Measurements from ENCODE around the gene RHCG.
A peak's percentile ranks its signal among the peaks of the same experiment; 100 is the strongest.

The RHCG gene

GRCh38 chr15:89496155-89497098 is at the start of gene RHCG:
Gene RHCG (minus strand): TSS chr15:89496583. CDS start chr15:89496544, 39 bp downstream.
- no peak within 1 kb of the TSS for H3K27ac Mint-ChIP-seq
- no peak within 1 kb of the TSS for H3K4me3 Mint-ChIP-seq
- peak; percentile 41 for DNase-seq
- H3K4me1 Mint-ChIP-seq: peaks cover 7% of the 10 kb centered on the region
- H3K36me3 Mint-ChIP-seq: no peaks in the 10 kb centered on the region
- peaks cover 81% of the 10 kb centered on the region for H3K27me3 Mint-ChIP-seq
- CTCF ChIA-PET: interaction anchor here (1.6 kb wide), 1 partner anchor 13 kb away, joined by 8 read pairs; no protein-coding TSS in a partner anchor
- no peaks in the 10 kb centered on the region for H3K9me3 Mint-ChIP-seq

DNA sequence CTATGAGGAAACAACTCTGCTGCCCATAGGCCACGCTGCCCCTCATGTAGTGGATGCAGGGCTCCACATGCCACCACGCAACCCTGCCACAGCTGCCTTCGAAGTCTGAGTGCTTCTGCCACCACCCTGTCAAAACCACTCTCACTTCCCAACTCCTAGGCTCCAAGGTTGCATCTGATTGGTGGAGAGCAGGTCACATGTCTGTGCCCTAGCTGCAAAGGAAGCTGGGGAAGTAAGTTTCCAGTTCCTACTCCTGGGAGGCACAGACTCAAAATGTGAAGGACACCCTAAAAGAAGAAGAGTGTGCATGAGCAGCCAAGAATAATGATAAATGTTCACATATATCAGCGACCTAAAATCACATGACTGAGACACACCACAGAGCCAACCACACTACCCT is 47.0 kb upstream of the RHCG start:
- H3K4me3 Mint-ChIP-seq: no peak overlapping the region

DNA sequence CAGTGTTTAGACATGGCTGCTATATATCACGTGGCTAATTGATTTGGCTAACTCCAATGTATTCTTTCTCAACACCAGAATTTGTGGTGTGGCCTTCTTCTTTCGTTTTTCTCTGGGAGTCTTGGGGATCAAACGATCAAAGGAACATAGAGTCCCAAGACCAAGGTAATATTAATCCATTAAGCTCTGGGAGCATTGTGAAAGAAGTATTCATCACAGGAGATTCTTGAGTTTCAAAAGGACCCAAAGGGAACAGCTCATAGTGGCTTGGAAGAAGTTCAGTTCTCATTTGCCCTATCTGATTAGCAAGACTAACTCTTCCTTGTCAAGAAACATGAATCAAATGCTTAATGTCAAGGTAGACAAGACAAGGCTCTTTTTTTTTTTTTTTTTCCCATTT is 46.0 kb upstream of the RHCG start:
- no peak overlapping the region for H3K4me3 Mint-ChIP-seq
- peaks cover 6% of the 10 kb centered on the region for H3K9me3 Mint-ChIP-seq
- CTCF ChIA-PET: no interaction called here
- peaks cover 44% of the 10 kb centered on the region for H3K27me3 Mint-ChIP-seq
- H3K4me1 Mint-ChIP-seq: no peaks in the 10 kb centered on the region
- no peak overlapping the region for H3K27ac Mint-ChIP-seq
- peaks cover 3% of the 10 kb centered on the region for H3K36me3 Mint-ChIP-seq
- no peak for DNase-seq

More for the DNA sequence above, 47.0 kb upstream of the RHCG start:
- H3K36me3 Mint-ChIP-seq: no peaks in the 10 kb centered on the region
- H3K4me1 Mint-ChIP-seq: no peaks in the 10 kb centered on the region
- no peak overlapping the region for H3K27ac Mint-ChIP-seq
- no peak for DNase-seq
- no peaks in the 10 kb centered on the region for H3K9me3 Mint-ChIP-seq
- H3K27me3 Mint-ChIP-seq: peaks cover 48% of the 10 kb centered on the region
- CTCF ChIA-PET: no interaction called here

GRCh38 chr15:89539027-89539426 is 42.6 kb upstream of the RHCG start:
- H3K4me3 Mint-ChIP-seq: no peak overlapping the region
- H3K27me3 Mint-ChIP-seq: peaks cover 33% of the 10 kb centered on the region
- CTCF ChIA-PET: no interaction called here
- no peak overlapping the region for H3K27ac Mint-ChIP-seq
- peaks cover 6% of the 10 kb centered on the region for H3K9me3 Mint-ChIP-seq
- DNase-seq: no peak
- H3K4me1 Mint-ChIP-seq: no peaks in the 10 kb centered on the region
- H3K36me3 Mint-ChIP-seq: peaks cover 3% of the 10 kb centered on the region

DNA sequence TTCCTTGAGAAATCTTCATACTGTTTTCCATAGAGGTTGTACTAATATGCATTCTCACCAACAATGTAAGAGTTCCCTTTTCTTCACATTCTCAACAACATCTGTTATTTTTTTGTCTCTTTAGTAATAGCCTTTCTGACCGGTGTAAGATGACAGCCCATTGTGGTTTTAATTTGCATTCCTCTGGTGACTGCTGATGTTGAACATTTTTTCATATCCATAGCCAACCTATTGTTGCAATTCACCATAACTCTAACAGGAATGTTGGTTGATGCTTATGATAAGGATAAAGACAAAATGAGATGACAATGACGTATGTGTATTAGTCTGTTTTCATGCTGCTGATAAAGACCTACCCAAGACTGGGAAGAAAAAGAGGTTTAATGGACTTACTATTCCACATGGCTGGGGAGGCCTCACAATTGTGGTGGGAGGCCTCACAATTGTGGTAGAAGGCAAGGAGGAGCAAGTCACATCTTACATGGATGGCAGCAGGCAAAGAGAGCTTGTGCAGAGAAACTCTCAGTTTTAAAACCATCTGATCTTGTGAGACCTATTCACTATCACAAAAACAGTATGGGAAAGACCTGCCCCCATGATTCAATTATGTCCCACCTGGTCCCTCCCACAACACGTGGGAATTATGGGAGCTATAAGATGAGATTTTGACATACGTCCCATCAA is 37.6 kb upstream of the RHCG start:
- no peak for DNase-seq
- Mint-ChIP-seq H3K9me3 (peaks cover 6% of the 10 kb centered on the region), H3K27ac (no peak overlapping the region), H3K4me1 (peaks cover 3% of the 10 kb centered on the region), H3K27me3 (peaks cover 13% of the 10 kb centered on the region), H3K4me3 (no peak overlapping the region), H3K36me3 (peaks cover 3% of the 10 kb centered on the region)
- CTCF ChIA-PET: no interaction called here

- DNase-seq: no peak
- no peak overlapping the region for H3K27ac Mint-ChIP-seq
- CTCF ChIA-PET: no interaction called here
Observed at GRCh38 chr15:89531796-89532537, 35.6 kb upstream of the RHCG start.

GRCh38 chr15:89530976-89531375 is 34.6 kb upstream of the RHCG start:
- H3K27ac Mint-ChIP-seq: no peak overlapping the region
- peaks cover 3% of the 10 kb centered on the region for H3K4me1 Mint-ChIP-seq
- no peaks in the 10 kb centered on the region for H3K36me3 Mint-ChIP-seq
- H3K9me3 Mint-ChIP-seq: no peaks in the 10 kb centered on the region
- H3K4me3 Mint-ChIP-seq: no peak overlapping the region
- peaks cover 23% of the 10 kb centered on the region for H3K27me3 Mint-ChIP-seq
- no peak for DNase-seq
- CTCF ChIA-PET: no interaction called here

More at GRCh38 chr15:89531796-89532537, 35.6 kb upstream of the RHCG start:
- H3K27me3 Mint-ChIP-seq: peaks cover 16% of the 10 kb centered on the region
- peaks cover 3% of the 10 kb centered on the region for H3K4me1 Mint-ChIP-seq
- no peak overlapping the region for H3K4me3 Mint-ChIP-seq
- no peaks in the 10 kb centered on the region for H3K9me3 Mint-ChIP-seq
- H3K36me3 Mint-ChIP-seq: no peaks in the 10 kb centered on the region

DNA sequence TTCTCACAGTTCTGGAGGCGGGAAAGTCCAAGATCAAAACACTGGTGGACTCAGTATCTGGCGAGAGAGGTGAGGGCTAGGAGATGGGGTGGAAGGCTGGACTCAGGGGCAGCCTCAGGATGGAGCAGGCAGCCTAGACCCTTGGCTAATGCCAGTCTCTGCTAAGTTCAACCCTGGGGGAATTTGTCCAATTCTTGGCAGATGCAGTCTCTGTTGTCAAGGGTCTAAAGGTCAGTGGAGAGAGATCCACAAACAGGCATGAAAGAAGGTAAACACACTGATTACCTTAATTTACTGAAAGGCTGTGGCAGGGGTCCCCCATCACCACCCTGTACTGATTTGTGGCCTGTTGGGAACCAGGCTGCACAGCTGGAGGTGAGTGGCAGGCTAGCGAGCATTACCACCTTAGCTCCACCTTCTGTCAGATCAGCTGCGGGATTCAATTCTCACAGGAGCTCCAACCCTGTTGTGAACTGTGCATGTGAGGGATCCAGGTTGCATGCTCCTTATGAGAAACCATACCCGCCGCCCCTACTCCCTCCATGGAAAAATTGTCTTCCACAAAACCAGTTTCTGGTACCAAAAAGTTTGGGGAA is 32.5 kb upstream of the RHCG start:
- Mint-ChIP-seq H3K36me3 (no peaks in the 10 kb centered on the region), H3K9me3 (no peaks in the 10 kb centered on the region), H3K27ac (no peak overlapping the region), H3K4me3 (no peak overlapping the region), H3K4me1 (peaks cover 3% of the 10 kb centered on the region), H3K27me3 (peaks cover 29% of the 10 kb centered on the region)
- CTCF ChIA-PET: no interaction called here
- DNase-seq: no peak

- H3K4me1 Mint-ChIP-seq: no peaks in the 10 kb centered on the region
- H3K36me3 Mint-ChIP-seq: no peaks in the 10 kb centered on the region
- no peak for DNase-seq
- peaks cover 32% of the 10 kb centered on the region for H3K27me3 Mint-ChIP-seq
- no peaks in the 10 kb centered on the region for H3K9me3 Mint-ChIP-seq
- no peak overlapping the region for H3K4me3 Mint-ChIP-seq
- CTCF ChIA-PET: no interaction called here
- no peak overlapping the region for H3K27ac Mint-ChIP-seq
Observed at GRCh38 chr15:89526601-89527441, 30.4 kb upstream of the RHCG start.

- CTCF ChIA-PET: no interaction called here
- no peak for DNase-seq
- H3K9me3 Mint-ChIP-seq: no peaks in the 10 kb centered on the region
- H3K27ac Mint-ChIP-seq: no peak overlapping the region
- peaks cover 33% of the 10 kb centered on the region for H3K27me3 Mint-ChIP-seq
- H3K4me3 Mint-ChIP-seq: no peak overlapping the region
- no peaks in the 10 kb centered on the region for H3K4me1 Mint-ChIP-seq
- H3K36me3 Mint-ChIP-seq: no peaks in the 10 kb centered on the region
Observed at GRCh38 chr15:89526181-89526580, 29.8 kb upstream of the RHCG start.

- H3K4me3 Mint-ChIP-seq: no peak overlapping the region
- no peaks in the 10 kb centered on the region for H3K4me1 Mint-ChIP-seq
- no peak overlapping the region for H3K27ac Mint-ChIP-seq
- no peak for DNase-seq
- CTCF ChIA-PET: no interaction called here
- no peaks in the 10 kb centered on the region for H3K9me3 Mint-ChIP-seq
- no peaks in the 10 kb centered on the region for H3K36me3 Mint-ChIP-seq
- H3K27me3 Mint-ChIP-seq: peaks cover 35% of the 10 kb centered on the region
Observed at GRCh38 chr15:89524184-89524583, 27.8 kb upstream of the RHCG start.

DNA sequence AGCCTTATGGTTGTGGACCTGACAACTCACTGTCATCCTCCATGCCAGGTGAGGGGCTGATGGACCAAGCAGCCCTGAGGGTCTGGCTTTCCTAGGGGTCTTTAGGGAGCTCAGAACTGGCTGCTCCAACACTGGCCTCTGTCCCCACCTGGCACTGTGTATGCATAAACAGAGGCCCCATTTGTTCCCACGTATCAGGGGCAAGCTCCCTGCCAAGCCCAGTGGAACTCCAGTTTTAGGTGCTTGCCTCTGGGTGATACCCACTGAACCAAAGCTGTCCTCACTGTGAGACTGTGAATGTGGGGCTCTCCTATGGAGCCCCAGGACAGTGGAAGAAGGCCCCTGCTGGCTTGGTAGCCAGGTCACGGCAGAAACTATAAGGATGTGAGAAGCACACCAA is 26.7 kb upstream of the RHCG start:
- no peaks in the 10 kb centered on the region for H3K4me1 Mint-ChIP-seq
- CTCF ChIA-PET: no interaction called here
- no peak for DNase-seq

GRCh38 chr15:89521605-89522004 is 25.2 kb upstream of the RHCG start:
- H3K4me1 Mint-ChIP-seq: no peaks in the 10 kb centered on the region
- H3K4me3 Mint-ChIP-seq: no peak overlapping the region
- no peak overlapping the region for H3K27ac Mint-ChIP-seq
- H3K36me3 Mint-ChIP-seq: no peaks in the 10 kb centered on the region
- DNase-seq: no peak
- CTCF ChIA-PET: no interaction called here
- H3K27me3 Mint-ChIP-seq: peaks cover 31% of the 10 kb centered on the region
- H3K9me3 Mint-ChIP-seq: no peaks in the 10 kb centered on the region

More for the DNA sequence above, 26.7 kb upstream of the RHCG start:
- peaks cover 31% of the 10 kb centered on the region for H3K27me3 Mint-ChIP-seq
- H3K4me3 Mint-ChIP-seq: no peak overlapping the region
- H3K36me3 Mint-ChIP-seq: no peaks in the 10 kb centered on the region
- H3K27ac Mint-ChIP-seq: no peak overlapping the region
- H3K9me3 Mint-ChIP-seq: no peaks in the 10 kb centered on the region

Measured in activated naive CD4-positive, alpha-beta T cell treated with anti-CD3 and anti-CD28 coated beads, Interleukin-2, amount 10 ng/mL, durations not matched to agents 7 days and 5 days (primary cell).